ENCODE results near the gene BLM. TPM values are rescaled to one million over a fixed set of nuclear protein-coding genes. Genes with fewer than 3 reads are reported as not detected.
"Not testable (repeated sequence)": the region's sequence is repeated elsewhere in the genome, so short reads cannot be mapped to it uniquely, and the experiment has no call there.

Gene BLM
- 10 to 100 TPM; 29.6 to 34.9 TPM for total RNA-seq
- polyA plus RNA-seq (2013, experiment 1 of 2): 22.2 TPM
- polyA plus RNA-seq (2013, experiment 2 of 2): 24.7 TPM
- long read RNA-seq, experiment 1, full-length matches to known transcripts: 3 of 13 reads
- long read RNA-seq, experiment 1, partial matches to known transcripts: 6 of 13 reads
- long read RNA-seq, experiment 1, other reads (novel, unspliced or antisense): 4 of 13 reads
- long read RNA-seq, experiment 2, full-length matches to known transcripts: 36 of 51 reads
- long read RNA-seq, experiment 2, partial matches to known transcripts: 9 of 51 reads
- long read RNA-seq, experiment 2, other reads (novel, unspliced or antisense): 6 of 51 reads
- long read RNA-seq, experiment 3, full-length matches to known transcripts: 76 of 134 reads
- long read RNA-seq, experiment 3, partial matches to known transcripts: 38 of 134 reads
- long read RNA-seq, experiment 3, other reads (novel, unspliced or antisense): 20 of 134 reads
- long read RNA-seq, experiment 4, partial matches to known transcripts: 10 of 10 reads
- long read RNA-seq, experiment 4, other reads (novel, unspliced or antisense): 0 of 10 reads

- H3K4me3 ChIP-seq (ENCODE audit: low read length): peak within 1 kb of the TSS; percentile 97
- peak; percentile 64 for TF ChIP-seq CTCF (conservative IDR thresholded peaks at IDR 0.05)
- H3K27me3 Mint-ChIP-seq (ENCODE audit: insufficient read depth): no peaks in the 10 kb centered on the region
- H3K27ac Mint-ChIP-seq: peak within 1 kb of the TSS; percentile 99
- H3K9ac ChIP-seq (ENCODE audit: extremely low read depth, low read length, poor library complexity, severe bottlenecking): peak within 1 kb of the TSS; percentile 88
- 0 to 2% methylated on average over 27 to 65 of the region's 65 CpGs for WGBS, 2 experiments (ENCODE audit: insufficient coverage in 1 of 2, insufficient read length in 1 of 2)
- H3K9me3 Mint-ChIP-seq: no peaks in the 10 kb centered on the region
- H3K36me3 Mint-ChIP-seq (ENCODE audit: low read depth): peaks cover 2% of the 10 kb centered on the region
- peaks cover 13% of the 10 kb centered on the region for H3K4me1 Mint-ChIP-seq
- H3K36me3 ChIP-seq (ENCODE audit: control insufficient read depth, insufficient read depth, low read length): no peaks in the 10 kb centered on the region
- no peaks in the 10 kb centered on the region for H3K4me1 ChIP-seq (ENCODE audit: control insufficient read depth, insufficient read depth, low read length)
- peak within 1 kb of the TSS; percentile 96 for H3K4me3 Mint-ChIP-seq
- DNase-seq: peak; percentile 98
- peak within 1 kb of the TSS; percentile 95 for H3K27ac ChIP-seq (ENCODE audit: low read depth, low read length)
- H3K27me3 ChIP-seq (ENCODE audit: control insufficient read depth, insufficient read depth, low read length, poor library complexity, severe bottlenecking): no peaks in the 10 kb centered on the region
- H3K9me3 ChIP-seq (ENCODE audit: control insufficient read depth, low read length): no peaks in the 10 kb centered on the region
Observed at GRCh38 chr15:90716976-90717821, at the start of gene BLM. Gene BLM, plus strand, starts transcription at chr15:90717346. Its CDS starts 30,047 bp downstream, at chr15:90747393.

GRCh38 chr15:90667755-90668345 is 49.3 kb upstream of the BLM start:
- H3K9me3 ChIP-seq (ENCODE audit: control insufficient read depth, low read length); H3K4me1 ChIP-seq (ENCODE audit: control insufficient read depth, insufficient read depth, low read length); H3K27me3 Mint-ChIP-seq (ENCODE audit: insufficient read depth); H3K4me3 Mint-ChIP-seq; H3K36me3 ChIP-seq (ENCODE audit: control insufficient read depth, insufficient read depth, low read length); H3K9me3 Mint-ChIP-seq; H3K4me1 Mint-ChIP-seq; H3K27me3 ChIP-seq (ENCODE audit: control insufficient read depth, insufficient read depth, low read length, poor library complexity, severe bottlenecking); H3K4me3 ChIP-seq (ENCODE audit: low read length); H3K27ac Mint-ChIP-seq; H3K27ac ChIP-seq (ENCODE audit: low read depth, low read length); H3K9ac ChIP-seq (ENCODE audit: extremely low read depth, low read length, poor library complexity, severe bottlenecking); DNase-seq; H3K36me3 Mint-ChIP-seq (ENCODE audit: low read depth): not testable (repeated sequence)
- WGBS, 2 experiments (ENCODE audit: insufficient coverage in 1 of 2, insufficient read length in 1 of 2): 85 to 89% methylated on average over 1 to 7 of the region's 7 CpGs

DNA sequence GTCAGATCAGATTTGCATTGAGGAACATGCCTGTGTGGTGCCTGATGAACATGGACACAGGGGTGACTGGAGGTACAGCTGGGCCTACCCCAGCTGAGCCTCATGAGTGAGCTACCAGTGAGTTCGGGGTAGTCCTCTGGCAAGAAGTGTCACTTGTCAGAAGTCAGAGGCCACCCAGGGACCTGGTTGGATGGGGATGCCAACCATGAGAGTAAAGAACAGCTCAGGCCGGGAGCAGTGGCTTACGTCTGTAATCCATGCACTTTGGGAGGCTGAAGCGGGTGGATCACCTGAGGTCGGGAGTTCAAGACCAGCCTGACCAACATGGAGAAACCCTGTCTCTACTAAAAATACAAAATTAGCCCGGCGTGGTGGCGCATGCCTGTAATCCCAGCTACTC is 46.5 kb upstream of the BLM start:
- not testable (repeated sequence) for H3K36me3 Mint-ChIP-seq (ENCODE audit: low read depth); H3K27me3 ChIP-seq (ENCODE audit: control insufficient read depth, insufficient read depth, low read length, poor library complexity, severe bottlenecking); H3K4me3 Mint-ChIP-seq; H3K9me3 ChIP-seq (ENCODE audit: control insufficient read depth, low read length); H3K9me3 Mint-ChIP-seq; H3K27ac ChIP-seq (ENCODE audit: low read depth, low read length); H3K4me1 Mint-ChIP-seq; H3K9ac ChIP-seq (ENCODE audit: extremely low read depth, low read length, poor library complexity, severe bottlenecking); H3K36me3 ChIP-seq (ENCODE audit: control insufficient read depth, insufficient read depth, low read length); H3K4me3 ChIP-seq (ENCODE audit: low read length); H3K4me1 ChIP-seq (ENCODE audit: control insufficient read depth, insufficient read depth, low read length); H3K27me3 Mint-ChIP-seq (ENCODE audit: insufficient read depth); H3K27ac Mint-ChIP-seq; DNase-seq
- 88 to 92% methylated on average over 3 to 8 of the region's 8 CpGs for WGBS, 2 experiments (ENCODE audit: insufficient coverage in 1 of 2, insufficient read length in 1 of 2)

Measured in endodermal cell (in vitro differentiated cells).